Pulmonary artery endothelial cell (primary cell): ENCODE measurements around the gene GPA33. TPM values are rescaled to one million over a fixed set of nuclear protein-coding genes. Genes with fewer than 3 reads are reported as not detected.

Experiments
- DNase-seq: peaks from one replicate; pipeline ENCODE4 v3.0.0-alpha.2; 2011; ENCODE audit warnings: low read depth, low spot score
- total RNA-seq: library from RNA; depleted of rRNA; stranded (reverse); fragments of >200 nt; gene quantifications from 2 replicates; pipeline ENCODE4 v1.2.3, GENCODE V29; 2014

GPA33 gene
- not detected in 2 replicates for total RNA-seq

GRCh38 chr1:167090314-167090942, at the start of gene GPA33:
Gene GPA33, minus strand, starts transcription at chr1:167090377. Its CDS starts 90 bp downstream, at chr1:167090287.
- DNase-seq: no peak

- DNase-seq: no peak
Observed at GRCh38 chr1:167138703-167139102, 48.5 kb upstream of the GPA33 start.

GRCh38 chr1:167137793-167138510, 47.8 kb upstream of the GPA33 start:
- DNase-seq: no peak

- no peak for DNase-seq
Observed at GRCh38 chr1:167137332-167137781, 47.2 kb upstream of the GPA33 start.

GRCh38 chr1:167136806-167137205, 46.6 kb upstream of the GPA33 start:
- no peak for DNase-seq

- no peak for DNase-seq
Observed at GRCh38 chr1:167136191-167136614, 46.0 kb upstream of the GPA33 start.

DNA sequence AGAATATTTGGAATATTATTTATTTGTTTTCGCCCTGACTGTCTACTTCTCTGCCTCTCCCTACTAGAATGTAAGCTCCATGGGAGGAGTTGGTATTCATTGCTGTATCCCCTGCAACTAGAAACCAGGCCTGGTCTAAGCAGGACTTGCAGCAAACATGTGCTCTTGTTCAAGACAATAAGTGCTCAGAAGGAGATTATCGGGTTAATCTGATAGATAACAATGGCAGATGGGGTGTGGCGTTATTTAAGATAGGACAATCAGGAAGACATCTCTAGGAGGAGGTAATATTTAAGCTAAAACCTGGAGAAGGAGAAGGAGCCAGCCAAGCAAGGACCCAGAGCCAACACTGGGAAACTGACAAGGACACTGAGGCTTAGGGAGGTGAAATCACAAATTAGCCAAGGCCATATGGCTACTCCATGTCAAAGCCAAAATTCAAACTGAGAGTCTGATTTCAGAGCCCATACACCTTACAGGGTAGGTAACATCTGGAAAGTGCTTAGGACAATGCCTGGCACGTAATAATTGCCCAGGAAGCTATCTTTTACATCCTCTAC, 45.2 kb upstream of the GPA33 start:
- DNase-seq: no peak

DNA sequence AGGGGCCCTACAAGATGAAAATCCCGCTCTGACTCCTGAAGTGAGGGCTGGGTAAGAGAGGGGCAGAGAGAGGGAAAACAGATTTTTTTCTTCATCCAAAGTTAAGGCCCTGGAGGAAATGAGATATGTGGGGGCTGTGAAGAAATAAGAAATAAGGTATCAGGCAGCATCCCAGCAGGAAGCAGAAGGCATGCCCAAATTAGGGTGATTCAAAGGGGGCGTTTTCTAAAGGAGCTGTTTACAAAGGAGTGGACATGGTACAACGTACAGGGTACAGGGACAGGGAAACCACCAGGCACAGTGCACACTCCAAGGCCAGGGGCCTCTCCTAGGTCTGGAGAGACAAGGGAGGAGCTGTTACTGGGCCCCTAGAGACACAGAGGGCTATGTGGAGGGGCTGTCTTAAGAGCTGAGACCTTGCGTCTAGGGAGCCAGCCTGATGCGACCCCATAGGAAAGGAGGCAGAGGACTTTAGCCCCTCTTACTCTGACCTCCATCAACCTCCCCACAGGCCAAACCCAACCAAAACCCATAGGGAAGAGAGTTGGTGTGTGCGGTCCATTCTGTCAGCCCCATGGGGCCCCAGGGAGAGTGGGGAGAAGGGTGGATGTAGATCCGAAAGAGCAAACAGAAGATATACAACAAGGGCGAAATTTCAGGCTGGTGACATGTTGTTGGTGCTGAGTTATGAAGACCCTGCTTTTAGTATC, 42.3 kb upstream of the GPA33 start:
- DNase-seq: no peak

DNA sequence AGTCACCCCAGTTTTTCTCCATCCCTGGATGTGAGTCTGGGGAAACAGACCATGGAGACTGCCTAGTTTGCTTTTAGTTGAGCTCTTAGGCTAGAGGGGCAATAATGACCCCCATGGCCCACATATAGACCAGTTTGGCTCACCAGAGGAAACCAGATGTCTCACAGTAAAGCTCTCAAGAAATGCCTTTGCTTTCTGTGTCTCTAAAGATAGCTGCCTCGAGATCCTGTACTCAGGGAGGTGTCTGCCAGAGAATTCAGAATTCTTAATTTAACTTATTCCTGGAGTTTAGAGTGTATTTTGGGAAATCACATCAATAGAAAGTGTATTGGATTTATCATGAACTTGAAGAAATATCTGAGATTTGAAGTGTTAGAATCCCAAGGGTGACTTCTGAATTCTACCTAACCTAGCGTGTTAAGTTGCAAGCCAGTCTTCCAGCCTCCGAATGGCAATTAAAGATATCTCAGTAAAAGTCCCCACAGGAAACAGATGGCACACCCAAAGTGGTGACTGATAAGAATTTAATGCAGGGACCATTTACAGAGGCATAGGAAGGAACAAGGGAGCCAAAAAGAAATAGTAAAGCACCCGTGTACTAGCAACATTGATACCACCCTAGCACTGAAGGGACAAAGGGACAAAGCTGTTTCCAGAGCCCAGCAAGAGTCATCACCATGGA, 40.8 kb upstream of the GPA33 start:
- DNase-seq: no peak

- DNase-seq: no peak
Observed at GRCh38 chr1:167128261-167129227, 38.4 kb upstream of the GPA33 start.

DNA sequence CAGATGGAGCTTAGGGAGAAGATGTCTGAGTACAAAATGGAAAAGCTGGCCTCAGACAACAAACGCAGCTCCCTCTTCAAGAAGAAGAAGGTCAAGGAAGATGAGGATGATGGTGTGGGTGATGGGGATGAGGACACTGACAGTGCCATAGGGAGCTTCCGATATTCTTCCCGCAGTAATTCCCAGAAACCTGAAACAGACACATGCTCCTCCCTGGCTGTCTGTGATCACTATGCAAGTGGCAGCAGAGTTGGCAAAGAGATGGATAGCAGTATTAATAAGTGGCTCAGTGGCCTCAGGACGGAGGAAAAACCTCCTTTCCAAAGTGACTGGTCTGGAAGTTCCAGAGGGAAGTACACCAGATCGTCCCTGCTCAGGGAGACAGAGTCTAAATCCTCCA, 37.5 kb upstream of the GPA33 start:
- no peak for DNase-seq

DNA sequence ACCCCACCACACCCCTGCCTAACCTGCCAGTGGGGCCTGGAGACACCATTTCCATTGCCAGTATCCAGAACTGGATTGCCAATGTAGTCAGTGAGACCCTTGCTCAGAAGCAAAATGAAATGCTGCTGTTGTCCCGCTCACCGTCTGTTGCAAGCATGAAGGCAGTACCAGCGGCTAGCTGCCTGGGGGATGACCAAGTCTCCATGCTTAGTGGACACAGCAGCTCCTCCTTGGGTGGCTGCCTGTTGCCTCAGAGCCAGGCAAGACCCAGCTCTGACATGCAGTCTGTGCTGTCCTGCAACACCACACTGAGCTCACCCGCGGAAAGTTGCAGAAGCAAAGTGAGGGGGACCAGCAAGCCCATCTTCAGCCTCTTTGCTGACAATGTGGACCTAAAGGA, 37.1 kb upstream of the GPA33 start:
- no peak for DNase-seq

DNA sequence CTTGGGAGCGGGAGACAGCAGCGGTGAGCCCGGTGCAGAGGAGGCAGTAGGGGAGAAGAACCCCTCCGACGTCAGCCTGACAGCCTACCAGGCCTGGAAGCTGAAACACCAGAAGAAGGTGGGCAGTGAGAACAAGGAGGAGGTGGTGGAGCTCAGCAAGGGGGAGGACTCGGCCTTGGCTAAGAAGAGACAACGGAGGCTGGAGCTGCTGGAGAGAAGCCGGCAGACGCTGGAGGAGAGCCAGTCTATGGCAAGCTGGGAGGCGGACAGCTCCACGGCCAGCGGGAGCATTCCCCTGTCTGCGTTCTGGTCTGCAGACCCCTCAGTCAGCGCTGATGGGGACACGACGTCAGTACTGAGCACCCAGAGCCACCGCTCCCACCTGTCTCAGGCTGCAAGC, 36.6 kb upstream of the GPA33 start:
- no peak for DNase-seq

DNA sequence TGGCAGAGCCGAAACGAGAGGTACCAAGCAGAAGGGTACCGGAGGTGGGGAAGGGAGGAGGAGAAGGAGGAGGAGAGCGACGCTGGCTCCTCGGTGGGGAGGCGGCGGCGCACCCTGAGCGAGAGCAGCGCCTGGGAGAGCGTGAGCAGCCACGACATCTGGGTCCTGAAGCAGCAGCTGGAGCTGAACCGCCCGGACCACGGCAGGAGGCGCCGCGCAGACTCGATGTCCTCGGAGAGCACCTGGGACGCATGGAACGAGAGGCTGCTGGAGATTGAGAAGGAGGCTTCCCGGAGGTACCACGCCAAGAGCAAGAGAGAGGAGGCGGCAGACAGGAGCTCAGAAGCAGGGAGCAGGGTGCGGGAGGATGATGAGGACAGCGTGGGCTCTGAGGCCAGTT, 36.1 kb upstream of the GPA33 start:
- no peak for DNase-seq

- no peak for DNase-seq
Observed at GRCh38 chr1:167122568-167122967, 32.4 kb upstream of the GPA33 start.

DNA sequence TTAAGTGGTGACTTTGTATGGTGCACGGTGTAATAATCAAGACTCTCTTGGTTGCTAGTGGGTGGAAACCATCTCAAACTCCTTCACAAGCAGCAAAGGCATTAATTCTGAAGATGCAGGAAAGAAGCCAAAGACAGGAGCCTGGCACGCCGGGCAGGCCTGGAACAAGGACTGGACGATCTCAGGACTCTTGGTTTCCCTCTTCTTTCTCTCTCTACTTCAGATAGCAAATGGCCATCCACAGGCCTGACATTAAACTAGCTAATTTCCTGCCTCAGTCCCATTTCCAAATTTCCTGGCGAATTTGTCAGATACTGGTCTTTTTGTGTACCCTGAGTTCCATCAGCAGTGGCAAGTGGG, 31.9 kb upstream of the GPA33 start:
- no peak for DNase-seq

- DNase-seq: no peak
Observed at GRCh38 chr1:167121375-167122120, 31.4 kb upstream of the GPA33 start.

- no peak for DNase-seq
Observed at GRCh38 chr1:167120899-167121298, 30.7 kb upstream of the GPA33 start.

- DNase-seq: no peak
Observed at GRCh38 chr1:167119696-167120095, 29.5 kb upstream of the GPA33 start.

DNA sequence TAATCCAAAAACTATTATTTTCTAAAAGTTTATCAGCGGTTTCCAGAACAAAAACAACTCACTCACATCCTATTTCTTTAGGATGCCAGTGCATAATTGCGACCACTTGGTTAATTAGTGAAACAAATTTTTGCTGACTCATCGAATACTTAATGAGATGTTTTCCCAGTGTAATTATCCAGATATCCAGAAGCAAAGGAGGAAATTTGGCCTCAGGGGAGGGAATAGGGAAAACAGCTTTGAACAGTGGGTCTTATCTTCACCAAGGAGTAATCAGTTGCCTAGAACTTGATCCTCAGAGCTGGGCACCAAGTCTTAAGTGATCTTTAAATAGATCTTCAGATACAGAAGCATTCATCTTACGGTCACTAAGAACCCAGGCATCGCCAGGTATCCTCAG, 28.0 kb upstream of the GPA33 start:
- no peak for DNase-seq
